Glutamatergic neuron (in vitro differentiated cells): ENCODE results near the gene CCDC106. TPM values are rescaled to one million over a fixed set of nuclear protein-coding genes. Genes with fewer than 3 reads are reported as not detected.

Source experiments
- DNase-seq: peaks from one replicate; pipeline ENCODE4 v3.0.0; 2022
- H3K27ac Mint-ChIP-seq: one replicate; pipeline ENCODE4 v1.8.0; 2020; ENCODE audit warnings: mild to moderate bottlenecking, mixed read lengths, inconsistent platforms; ENCODE audit not compliant: unreplicated experiment
- H3K27me3 Mint-ChIP-seq: one replicate; pipeline ENCODE4 v1.8.0; 2020; ENCODE audit warnings: mild to moderate bottlenecking, moderate library complexity, mixed read lengths, inconsistent platforms; ENCODE audit not compliant: unreplicated experiment
- H3K36me3 Mint-ChIP-seq: one replicate; pipeline ENCODE4 v1.8.0; 2020; ENCODE audit warnings: mild to moderate bottlenecking, mixed read lengths, inconsistent platforms; ENCODE audit not compliant: unreplicated experiment
- H3K4me1 Mint-ChIP-seq: one replicate; pipeline ENCODE4 v1.8.0; 2020; ENCODE audit warnings: mild to moderate bottlenecking, low read depth, mixed read lengths, inconsistent platforms; ENCODE audit not compliant: unreplicated experiment
- H3K4me3 Mint-ChIP-seq: one replicate; pipeline ENCODE4 v1.8.0; 2020; ENCODE audit warnings: mild to moderate bottlenecking, mixed read lengths, inconsistent platforms; ENCODE audit not compliant: unreplicated experiment
- H3K9me3 Mint-ChIP-seq: one replicate; pipeline ENCODE4 v1.8.0; 2020; ENCODE audit warnings: mild to moderate bottlenecking, moderate library complexity, mixed read lengths, inconsistent platforms; ENCODE audit not compliant: unreplicated experiment
- CTCF ChIP-seq: fragments of 200-600 bp; sonication (generic); IDR thresholded peaks from one replicate; pipeline ENCODE4 v1.5.0; 2021; ENCODE audit not compliant: partially characterized antibody, unreplicated experiment
- long read RNA-seq: library from polyadenylated mRNA; unstranded; transcript quantifications from one replicate; pipeline ENCODE4 v2.0.0, GENCODE V29; 2020; ENCODE audit not compliant: unreplicated experiment
- total RNA-seq: library from RNA; stranded (reverse); fragmentation: NEBNext Ultra II Directional; extraction: Animal tissue kit (Norgen Biotek cat#: 25700); gene quantifications from one replicate; pipeline ENCODE4 v1.2.1, GENCODE V29; 2021; ENCODE audit not compliant: unreplicated experiment

Gene CCDC106
- 32.1 TPM for total RNA-seq
- long read RNA-seq, partial matches to known transcripts = 0 of 7 reads
- long read RNA-seq, other reads (novel, unspliced or antisense) = 3 of 7 reads

- peaks cover 12% of the 10 kb centered on the region for H3K4me1 Mint-ChIP-seq
- peak; percentile 81 for DNase-seq
- TF ChIP-seq CTCF = no peak
- peak within 1 kb of the TSS; percentile 62 for H3K27ac Mint-ChIP-seq
- peak within 1 kb of the TSS; percentile 91 for H3K4me3 Mint-ChIP-seq
- peaks cover 12% of the 10 kb centered on the region for H3K27me3 Mint-ChIP-seq
- H3K36me3 Mint-ChIP-seq = no peaks in the 10 kb centered on the region
- H3K9me3 Mint-ChIP-seq = peaks cover 12% of the 10 kb centered on the region
Observed at GRCh38 chr19:55647732-55648584, at the start of gene CCDC106. Gene CCDC106 (plus strand): TSS chr19:55648212. CDS start chr19:55649047, 835 bp downstream.

- H3K27me3 Mint-ChIP-seq = peaks cover 13% of the 10 kb centered on the region
- H3K9me3 Mint-ChIP-seq = peaks cover 22% of the 10 kb centered on the region
- peak; percentile 97 for DNase-seq
- peaks cover 27% of the 10 kb centered on the region for H3K36me3 Mint-ChIP-seq
- no peak for TF ChIP-seq CTCF
- peaks cover 8% of the 10 kb centered on the region for H3K4me1 Mint-ChIP-seq
- peak overlapping the region; percentile 100 for H3K27ac Mint-ChIP-seq
- peak overlapping the region; percentile 95 for H3K4me3 Mint-ChIP-seq
Observed at GRCh38 chr19:55598719-55599467, 49.1 kb upstream of the CCDC106 start.

- H3K27me3 Mint-ChIP-seq = peaks cover 13% of the 10 kb centered on the region
- peak within 1 kb of the TSS; percentile 100 for H3K27ac Mint-ChIP-seq
- peaks cover 27% of the 10 kb centered on the region for H3K36me3 Mint-ChIP-seq
- peak within 1 kb of the TSS; percentile 95 for H3K4me3 Mint-ChIP-seq
- H3K4me1 Mint-ChIP-seq = peaks cover 8% of the 10 kb centered on the region
- peaks cover 22% of the 10 kb centered on the region for H3K9me3 Mint-ChIP-seq
- peak; percentile 97 for DNase-seq
- TF ChIP-seq CTCF = no peak
Observed at GRCh38 chr19:55599468-55599841, 48.6 kb upstream of the CCDC106 start, which contains the start of gene FIZ1. Gene FIZ1 (minus strand): TSS chr19:55599517. CDS start chr19:55597865, 1,652 bp downstream.

- Mint-ChIP-seq H3K4me3 (peak within 1 kb of the TSS; percentile 95), H3K27me3 (peaks cover 13% of the 10 kb centered on the region), H3K9me3 (peaks cover 23% of the 10 kb centered on the region), H3K36me3 (peaks cover 23% of the 10 kb centered on the region), H3K27ac (peak within 1 kb of the TSS; percentile 100), H3K4me1 (peaks cover 8% of the 10 kb centered on the region)
- peak; percentile 89 for DNase-seq
- TF ChIP-seq CTCF = no peak
Observed at GRCh38 chr19:55599842-55600661, 48.0 kb upstream of the CCDC106 start, which contains the start of gene ZNF524. Gene ZNF524 (plus strand): TSS chr19:55600288. CDS start chr19:55602113, 1,825 bp downstream.
